GM18858 (cell line): ENCODE data around the gene KDM4B.
"Not testable (repeated sequence)": the region's sequence is repeated elsewhere in the genome, so short reads cannot be mapped to it uniquely, and the experiment has no call there.

ENCODE experiments used
- ATAC-seq: cut with Tn5 transposase; IDR thresholded peaks from one replicate; pipeline ENCODE4 v1.9.1; 2021; ENCODE audit not compliant: unreplicated experiment

Gene KDM4B

DNA sequence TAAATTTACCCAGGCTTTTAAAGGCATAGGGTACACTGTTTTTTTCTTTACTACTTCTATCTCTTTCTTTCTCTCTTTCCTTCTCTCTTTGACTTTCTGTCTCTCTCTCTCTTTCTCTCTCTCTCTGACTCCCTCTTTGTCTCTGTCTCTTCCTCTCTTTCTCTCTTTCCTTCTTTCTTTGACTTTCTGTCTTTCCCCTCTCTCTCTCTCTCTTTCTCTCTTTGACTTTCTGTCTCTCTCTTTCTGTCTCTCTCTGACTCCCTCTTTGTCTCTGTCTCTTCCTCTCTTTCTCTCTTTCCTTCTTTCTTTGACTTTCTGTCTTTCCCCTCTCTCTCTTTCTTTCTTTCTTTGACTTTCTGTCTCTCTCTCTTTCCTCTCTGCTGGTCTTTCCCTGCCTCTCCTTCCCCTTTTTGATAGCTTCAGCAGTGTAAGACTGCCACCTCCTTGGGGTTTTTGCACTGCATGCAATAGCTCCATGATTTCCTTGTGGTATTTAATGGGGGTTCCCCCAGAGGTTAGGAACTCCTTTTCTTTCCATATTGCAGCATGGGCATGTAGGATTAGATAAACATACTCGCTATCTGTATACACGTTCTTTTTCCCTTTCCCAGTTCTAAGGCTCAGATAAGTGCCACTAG is 191.4 kb downstream of the KDM4B start:
- not testable (repeated sequence) for ATAC-seq

DNA sequence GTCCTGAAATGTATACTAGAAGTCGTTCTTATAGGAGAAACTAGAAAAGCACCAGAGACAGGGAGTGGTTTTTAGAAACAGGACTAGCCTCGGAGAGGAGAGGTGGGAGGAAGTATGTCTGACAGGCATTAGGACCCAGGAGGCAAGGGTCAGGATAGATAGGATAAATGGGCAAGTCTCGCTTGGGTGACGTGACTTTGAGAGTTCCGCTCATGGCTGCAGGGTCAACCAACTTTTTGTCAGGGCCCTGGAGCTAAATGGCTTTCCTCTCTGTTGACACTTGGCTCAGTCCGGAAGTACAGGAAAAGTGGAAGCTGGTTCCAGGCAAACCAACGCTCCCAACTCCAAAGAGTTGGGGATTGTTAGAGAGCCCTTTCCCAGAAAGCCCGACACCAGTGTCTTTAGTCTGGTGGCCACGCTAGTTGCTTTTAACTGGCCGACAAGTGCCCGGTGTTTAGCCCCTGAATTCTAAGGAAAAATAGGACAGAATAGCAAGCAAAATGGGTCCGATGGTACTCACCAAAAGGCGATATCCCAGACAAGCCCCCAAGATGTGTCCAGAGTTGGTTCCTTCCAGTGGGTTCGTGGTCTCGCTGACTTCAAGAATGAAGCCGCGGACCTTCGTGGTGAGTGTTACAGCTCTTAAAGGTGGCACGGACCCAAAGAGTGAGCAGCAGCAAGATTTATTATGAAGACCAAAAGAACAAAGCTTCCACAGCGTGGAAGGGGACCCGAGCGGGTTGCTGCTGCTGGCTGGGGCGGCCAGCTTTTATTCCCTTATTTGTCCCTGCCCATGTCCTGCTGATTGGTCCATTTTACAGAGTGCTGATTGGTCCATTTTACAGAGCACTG is 196.2 kb downstream of the KDM4B start:
- ATAC-seq = not testable (repeated sequence)

DNA sequence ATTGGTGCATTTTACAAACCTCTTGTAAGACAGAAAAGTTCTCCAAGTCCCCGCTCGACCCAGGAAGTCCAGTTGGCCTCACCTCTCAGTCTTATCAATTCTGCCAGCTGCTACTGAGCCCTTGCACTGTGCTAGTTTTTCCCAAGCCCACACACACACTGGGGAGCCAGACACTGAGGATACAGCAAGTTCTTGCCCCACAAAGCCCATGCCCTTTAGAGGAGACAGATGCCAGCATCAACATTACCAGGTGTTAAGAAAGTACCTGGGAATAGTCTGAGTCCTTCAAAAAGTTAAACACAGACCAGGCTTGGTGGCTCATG is 196.7 kb downstream of the KDM4B start:
- no peak for ATAC-seq

DNA sequence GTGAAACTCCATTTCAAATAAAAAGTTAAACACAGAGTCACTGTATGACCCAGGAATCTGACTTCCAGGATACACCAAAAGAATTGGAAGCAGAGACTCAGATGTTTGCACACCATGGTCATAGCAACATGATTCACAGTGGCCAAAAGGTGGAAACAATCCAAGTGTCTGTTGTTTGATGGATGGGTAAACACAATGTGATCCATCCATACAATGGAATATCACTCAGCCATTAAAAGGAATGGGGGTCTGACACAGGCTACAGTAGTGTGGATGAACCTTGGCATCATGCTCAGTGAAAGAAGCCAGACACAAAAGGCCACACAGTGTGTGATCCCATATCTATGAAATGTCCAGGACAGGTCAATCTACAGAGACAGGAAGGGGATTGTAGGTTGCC is 197.3 kb downstream of the KDM4B start:
- ATAC-seq = no peak

DNA sequence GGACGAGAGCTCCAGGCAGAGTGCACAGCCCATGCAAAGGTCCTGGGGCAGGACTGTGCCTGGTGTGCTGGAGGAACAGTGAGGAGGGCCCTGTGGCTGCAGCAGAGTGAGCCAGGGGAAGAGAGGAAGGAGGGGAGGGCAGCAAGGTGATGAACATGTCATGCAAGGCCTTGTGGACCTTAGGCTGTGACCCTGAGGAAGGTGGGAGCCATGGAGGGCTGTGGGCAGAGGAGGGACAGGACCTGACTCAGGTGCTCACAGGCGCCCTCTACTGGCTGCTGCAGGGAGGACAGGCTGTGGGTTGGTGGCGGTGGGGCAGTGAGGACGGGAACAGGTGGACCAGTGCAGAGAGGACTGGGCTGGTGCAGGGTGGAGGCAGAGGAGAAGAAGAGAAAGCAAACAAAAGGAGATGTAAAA is 201.4 kb downstream of the KDM4B start:
- ATAC-seq = no peak

DNA sequence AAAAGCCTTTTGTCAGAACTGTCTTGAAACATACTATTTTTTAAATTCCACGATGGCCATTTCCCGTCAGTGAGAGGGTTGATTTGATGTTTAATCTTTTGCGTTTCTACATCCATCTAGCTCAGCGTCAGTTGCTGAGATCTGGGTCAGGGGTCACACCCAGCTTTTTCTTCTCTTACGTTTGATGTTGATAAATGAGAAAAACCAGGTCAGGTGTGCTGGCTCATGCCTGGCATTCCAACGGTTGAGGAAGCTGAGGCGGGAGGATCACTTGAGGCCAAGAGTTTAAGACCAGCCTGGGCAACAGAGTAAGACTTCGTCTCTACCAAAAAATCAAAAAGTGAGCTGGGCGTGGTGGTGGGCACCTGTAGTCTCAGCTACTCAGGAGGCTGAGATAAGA is 202.8 kb downstream of the KDM4B start:
- ATAC-seq = no peak

DNA sequence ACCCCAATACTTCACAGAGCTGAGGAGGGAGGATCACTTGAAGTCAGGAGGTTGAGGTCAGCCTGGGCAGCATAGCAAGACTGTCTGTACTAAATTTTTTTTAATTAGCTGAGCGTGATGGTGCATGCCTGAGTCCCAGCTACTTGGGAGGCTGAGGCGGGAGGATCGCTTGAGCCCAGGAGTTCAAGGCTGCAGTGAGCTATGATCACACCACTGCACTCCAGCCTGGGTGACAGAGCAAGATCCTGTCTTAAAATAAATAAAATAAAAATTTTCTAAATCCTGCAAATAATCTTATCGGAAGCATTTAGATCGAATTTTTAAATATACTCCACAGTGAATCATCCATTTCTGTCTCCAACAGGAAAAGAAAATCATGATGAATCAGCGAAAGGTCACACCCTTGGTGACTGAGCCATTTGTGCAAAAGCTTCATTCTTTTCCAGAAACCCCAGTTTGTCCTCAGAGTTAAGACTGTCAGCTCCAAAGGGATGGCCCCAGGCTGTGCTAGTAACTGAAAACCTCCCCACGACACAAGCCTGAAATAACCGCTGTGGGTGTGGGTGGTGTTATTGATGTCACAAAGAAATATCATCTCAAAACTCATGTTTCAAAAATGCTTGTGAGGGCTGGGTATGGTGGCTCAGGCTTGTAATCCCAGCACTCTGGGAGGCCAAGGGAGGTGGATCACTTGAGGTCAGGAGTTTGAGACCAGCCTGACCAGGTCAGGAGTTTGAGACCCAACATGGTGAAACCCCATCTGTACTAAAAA is 204.1 kb downstream of the KDM4B start:
- no peak for ATAC-seq

DNA sequence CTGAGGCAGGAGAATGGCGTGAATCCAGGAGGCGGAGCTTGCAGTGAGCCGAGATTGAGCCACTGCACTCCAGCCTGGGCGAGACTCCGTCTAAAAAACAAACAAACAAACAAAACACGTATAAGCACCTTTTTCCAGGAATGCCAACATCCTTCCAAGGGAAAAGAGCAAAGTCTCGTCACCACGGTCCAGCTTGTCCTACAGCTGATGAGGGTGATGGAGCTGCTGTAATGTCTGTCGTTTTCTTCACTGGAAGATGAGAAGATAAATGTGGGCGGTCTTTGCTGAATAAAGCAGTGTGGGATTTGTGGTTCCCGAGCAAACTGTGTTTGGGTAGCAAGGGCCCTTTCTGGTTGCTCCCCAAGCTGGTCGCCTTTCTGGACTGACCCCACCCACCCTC is 205.1 kb downstream of the KDM4B start:
- ATAC-seq = no peak

DNA sequence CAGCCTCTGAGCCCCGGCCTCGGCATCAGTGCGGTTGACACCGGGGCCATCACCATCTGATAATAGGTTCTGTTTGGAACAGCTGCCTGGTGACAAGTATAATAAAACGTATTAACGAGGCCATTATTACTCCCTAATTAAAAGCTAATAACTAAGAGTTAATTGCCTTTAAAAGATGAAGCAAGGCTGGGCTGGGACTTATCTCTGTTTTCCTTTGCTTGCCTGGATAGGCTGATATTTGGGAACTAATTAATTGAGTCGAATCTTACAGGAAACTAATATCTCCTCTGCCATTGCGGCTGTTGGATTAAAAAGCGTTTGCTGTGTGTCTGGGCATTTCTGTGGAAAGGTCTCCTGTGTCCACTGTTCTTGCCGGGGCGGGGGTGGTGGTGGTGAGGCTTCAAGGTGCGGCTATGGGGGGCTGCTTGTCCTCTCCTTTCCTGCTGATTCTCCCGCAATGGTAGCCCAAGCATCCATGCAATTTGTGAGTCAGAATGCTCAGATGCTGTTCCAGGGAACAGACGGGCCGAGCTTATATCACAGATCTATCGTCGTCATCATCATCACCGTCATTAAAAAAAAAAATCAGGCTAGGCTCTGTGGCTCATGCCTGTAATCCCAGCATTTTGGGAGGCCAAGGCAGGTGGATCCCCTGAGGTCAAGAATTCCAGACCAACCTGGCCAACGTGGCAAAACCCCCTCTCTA is 209.0 kb downstream of the KDM4B start:
- ATAC-seq = no peak

DNA sequence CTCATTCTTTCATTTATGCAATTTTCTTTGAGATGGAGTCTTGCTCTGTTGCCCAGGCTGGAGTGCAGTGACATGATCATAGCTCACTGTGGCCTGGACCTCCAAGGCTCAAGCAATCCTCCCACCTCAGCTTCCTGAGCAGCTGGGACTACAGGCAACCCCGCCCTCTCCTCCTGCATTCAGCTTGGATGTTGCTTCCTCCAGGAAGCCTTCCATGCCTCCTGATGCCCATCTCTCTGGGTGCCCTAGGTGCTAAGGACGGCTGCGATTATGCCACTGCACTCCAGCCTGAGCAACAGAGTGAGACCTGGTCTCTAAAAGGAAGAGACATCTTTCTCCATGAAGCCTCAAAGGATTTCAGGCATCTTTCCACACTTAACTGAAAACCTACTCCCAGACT is 209.9 kb downstream of the KDM4B start:
- no peak for ATAC-seq

DNA sequence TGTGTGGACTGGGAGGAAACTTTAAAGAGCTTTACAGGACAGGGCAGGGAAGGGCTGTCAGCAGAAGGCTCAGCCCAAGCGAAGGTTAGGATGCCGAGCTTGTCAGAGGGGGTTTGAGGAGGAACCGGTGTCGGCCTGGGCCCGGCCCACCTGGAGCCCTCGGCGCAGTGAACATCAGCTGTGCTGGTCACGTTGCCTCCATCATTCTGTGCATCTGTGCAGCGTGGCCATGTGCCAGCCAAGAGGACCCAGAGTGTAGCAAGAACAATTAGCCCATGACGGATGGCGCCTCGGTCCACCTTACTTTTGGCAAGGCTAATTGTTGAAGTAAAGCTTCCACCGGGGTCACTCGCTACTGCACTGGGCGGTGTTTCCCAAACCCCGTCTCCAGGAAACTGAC is 210.3 kb downstream of the KDM4B start:
- ATAC-seq = no peak

DNA sequence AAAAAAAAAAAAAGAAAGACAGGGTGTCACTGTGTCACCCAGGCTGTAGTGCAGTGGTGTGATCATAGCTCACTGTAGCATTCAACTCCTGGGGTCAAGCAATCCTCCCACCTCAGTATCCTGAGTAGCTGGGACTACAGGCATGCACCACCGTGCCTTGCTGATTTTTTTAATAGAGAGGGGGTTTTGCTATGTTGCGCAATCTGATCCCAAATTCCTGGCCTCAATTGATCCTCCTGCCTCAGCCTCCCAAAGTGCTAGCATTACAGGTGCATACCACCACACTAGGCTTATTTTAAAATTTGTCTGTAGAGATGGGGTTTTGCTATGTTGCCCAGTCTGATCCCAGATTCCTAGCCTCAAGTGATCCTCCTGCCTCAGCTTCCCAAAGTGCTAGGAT is 212.4 kb downstream of the KDM4B start:
- no peak for ATAC-seq

DNA sequence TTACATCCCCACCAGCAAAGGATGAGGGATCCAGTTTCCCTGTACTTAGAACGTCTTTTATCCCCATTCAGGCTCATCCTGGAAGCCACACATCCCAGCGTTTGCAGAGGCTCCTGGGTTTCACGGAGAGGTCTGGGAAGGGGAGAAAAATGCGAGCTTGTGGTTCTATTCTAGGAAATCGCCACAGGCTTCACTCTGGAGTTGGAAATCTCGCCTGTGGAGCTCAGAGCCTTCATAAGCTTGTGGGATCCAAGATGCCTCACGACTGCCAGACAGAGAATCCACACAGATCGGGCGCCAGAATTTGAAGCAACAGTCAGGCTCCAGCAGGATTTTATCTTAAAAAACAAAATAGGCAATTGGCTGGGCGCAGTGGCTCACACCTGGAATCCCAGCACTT is 213.8 kb downstream of the KDM4B start:
- ATAC-seq = no peak

DNA sequence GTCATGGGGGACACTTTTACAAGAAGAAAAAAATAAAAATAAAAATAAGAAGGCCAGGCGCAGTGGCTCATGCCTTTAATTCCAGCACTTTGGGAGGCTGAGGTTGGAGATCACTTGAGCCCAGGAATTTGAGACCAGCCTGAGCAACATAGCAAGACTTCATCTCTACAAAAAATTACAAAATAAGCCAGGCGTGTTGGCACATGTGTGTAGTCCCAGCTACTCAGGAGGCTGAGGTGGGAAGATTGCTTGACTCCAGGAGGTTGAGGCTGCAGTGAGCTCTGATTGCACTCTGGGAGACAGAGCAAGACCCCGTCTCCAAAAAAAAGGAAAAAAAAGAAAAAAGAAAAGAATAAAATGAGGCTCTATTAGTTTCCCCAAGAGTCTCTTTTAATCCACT is 214.7 kb downstream of the KDM4B start:
- ATAC-seq = no peak

DNA sequence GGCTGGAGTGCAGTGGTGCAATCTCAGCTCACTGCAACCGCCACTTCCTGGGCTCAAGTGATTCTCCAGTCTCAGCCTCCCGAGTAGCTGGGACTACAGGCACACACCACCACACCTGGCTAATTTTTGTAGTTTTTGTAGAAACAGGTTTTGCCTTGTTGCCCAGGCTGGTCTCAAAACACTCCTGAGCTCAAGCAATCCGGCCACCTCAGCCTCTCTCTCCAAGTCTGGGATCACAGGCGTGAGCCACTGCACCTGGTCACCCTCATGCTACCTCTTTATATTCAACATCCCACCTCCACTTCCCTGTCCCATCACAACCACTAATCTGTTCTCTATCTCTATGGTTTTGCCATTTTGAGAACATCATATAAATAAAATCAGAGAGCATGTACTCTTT is 216.0 kb downstream of the KDM4B start:
- no peak for ATAC-seq

DNA sequence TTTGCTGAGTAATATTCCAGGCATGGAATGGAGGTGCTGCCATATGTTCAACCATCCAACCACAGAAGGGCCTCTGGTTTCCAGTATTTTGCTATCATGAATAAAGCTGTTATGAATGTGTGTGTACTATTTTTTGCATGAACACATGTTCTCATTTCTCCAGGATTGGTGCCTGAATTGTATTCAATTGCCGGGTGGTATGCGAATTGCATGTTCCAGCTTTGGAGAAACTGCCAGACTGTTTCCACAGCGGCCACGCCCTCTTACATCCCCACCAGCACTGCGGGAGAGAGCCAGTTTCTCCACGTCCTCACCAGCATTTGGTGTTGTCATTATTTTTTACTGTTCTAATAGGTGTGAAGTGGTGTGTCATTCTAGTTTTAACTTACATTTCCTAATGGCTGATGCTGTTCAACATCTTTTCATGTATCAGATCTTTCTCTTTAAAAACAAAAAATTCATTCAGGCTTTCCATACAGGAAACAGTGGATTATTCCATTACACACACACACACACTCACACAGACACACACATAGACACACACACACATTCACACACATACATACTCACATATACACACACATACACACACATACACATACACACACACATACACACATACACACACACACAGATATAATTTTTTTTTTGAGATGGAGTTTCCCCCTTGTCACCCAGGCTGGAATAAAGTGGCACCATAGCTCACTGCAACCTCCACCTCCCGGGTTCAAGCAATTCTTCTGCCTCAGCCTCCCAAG is 217.6 kb downstream of the KDM4B start:
- no peak for ATAC-seq

DNA sequence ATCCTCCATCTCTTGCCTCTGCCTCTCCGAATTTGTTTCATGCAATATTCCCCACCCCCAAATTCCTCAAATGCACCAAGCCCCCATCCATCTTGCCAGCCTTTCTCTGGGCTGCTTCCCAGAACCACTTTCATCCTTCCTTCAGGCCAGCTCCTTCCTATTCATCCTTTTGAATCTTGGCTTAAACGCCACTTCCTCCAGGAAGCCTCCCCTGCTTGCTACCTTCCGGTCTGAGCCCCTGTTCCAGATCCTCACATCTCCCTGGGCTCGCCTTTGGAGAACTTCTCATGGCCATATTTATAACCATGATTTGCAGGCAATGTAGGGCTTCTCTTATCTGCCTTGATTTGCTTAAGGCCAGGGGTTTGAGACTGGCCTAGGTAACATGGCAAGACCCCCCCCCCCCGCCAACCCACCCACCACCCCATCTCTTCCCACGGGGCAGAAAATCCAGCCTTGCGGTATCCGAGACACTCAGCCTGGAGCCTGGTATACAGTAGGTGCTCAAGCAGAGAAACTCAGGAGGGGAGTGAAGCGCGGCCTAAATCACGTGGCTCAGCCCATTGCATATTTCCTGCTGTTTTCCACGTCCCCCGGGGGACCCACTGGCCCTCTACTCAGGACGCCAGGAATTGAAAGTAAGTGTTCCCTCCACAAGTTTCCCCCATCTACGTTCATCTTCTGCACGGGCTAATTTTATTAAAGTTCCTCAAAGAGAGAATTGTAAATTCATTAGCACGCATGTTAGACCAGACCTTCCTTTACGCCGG is 219.8 kb downstream of the KDM4B start:
- ATAC-seq = no peak

DNA sequence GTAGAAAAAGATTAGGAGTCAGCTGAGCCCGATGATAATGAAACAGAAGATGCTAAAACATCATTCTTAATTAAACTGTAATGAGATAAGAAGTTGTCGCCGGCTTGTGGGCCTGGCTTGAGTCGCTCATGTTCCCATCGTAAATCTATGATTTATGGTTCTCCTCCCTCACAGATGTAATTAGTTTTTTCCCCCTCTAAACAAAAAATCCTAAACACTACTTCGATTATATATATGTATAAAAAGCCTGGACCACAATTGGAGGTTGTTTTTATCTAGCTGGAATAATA is 220.3 kb downstream of the KDM4B start:
- no peak for ATAC-seq

DNA sequence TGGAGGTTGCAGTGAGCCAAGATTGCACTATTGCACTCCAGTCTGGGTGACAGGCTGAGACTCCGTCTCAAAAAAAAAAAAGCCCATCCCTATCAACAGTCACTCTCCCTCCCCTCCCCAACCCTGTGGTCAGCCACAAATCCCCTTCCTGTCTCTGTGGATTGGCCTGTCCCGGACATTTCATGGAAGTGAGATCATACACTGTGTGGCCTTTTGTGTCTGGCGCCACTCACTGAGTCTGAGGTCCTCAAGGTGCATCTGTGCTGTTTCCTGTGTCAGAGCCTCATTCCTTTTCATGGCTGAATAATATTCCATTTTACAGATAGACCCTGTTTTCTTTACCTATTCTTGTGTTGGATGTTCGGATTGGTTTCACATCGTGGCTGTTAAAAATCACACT is 222.2 kb downstream of the KDM4B start:
- no peak for ATAC-seq

DNA sequence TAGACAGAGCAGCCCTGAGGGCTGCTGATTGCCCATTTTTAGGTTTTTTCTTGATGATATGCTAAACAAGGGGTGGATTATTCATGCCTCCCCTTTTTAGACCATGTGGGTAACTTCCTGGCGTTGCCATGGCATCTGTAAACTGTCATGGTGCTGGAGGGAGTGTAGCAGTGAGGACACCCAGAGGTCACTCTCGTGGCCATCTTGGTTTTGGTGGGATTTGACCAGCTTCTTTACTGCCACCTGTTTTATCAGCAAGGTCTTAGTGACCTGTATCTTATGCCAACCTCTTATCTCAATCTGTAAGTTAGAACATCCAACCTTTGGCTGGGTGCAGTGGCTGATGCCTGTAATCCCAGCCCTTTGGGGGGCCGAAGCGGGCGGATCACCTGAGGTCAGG is 223.7 kb downstream of the KDM4B start:
- no peak for ATAC-seq
